ENCODE measurements around the gene CABLES2. TPM values are rescaled to one million over a fixed set of nuclear protein-coding genes. Genes with fewer than 3 reads are reported as not detected.

CABLES2 gene
- total RNA-seq, 3 donors from 2014 or later = 6.1 to 7.9 (median 6.9) TPM

GRCh38 chr20:62406635-62407176 is 379 bp downstream of the CABLES2 start:
- DNase-seq (no peak), ATAC-seq (peak; percentile 3)
- Mint-ChIP-seq H3K4me3 (peak overlapping the region; percentile 80), H3K4me1 (ENCODE audit: low read depth) (peaks cover 27% of the 10 kb centered on the region), H3K36me3 (ENCODE audit: insufficient read depth) (peaks cover 2% of the 10 kb centered on the region), H3K27me3 (ENCODE audit: low read depth) (no peaks in the 10 kb centered on the region), H3K9me3 (no peaks in the 10 kb centered on the region)

DNA sequence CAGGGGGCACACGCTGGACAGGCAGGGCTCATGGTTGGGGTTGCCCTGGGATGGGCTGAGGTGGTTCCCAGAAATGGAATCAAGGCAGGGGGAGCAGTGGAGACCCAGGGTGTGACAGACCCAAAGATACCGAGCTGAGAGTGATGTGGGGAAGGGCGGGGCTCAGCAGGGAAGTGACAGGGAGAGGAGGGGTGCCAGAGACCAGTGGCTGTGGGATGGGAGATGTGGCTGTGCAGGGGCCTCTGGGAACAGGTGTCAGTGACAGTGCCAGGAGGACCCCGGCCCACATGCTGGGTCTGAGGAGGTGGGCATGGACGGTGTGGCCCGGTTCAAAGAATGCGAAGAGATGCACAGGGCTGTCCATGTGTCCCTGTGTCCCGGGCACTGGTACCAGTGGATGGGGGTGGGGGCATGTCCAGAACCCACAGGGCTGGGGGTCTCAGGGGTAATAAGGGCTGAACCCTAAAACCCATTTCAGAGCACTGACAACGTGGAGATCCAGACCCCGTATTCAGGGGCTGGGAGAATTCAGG is 1.0 kb downstream of the CABLES2 start:
- H3K27me3 Mint-ChIP-seq (ENCODE audit: low read depth) = no peaks in the 10 kb centered on the region
- H3K4me1 Mint-ChIP-seq (ENCODE audit: low read depth) = peaks cover 27% of the 10 kb centered on the region
- ATAC-seq = no peak
- H3K9me3 Mint-ChIP-seq = no peaks in the 10 kb centered on the region
- peaks cover 2% of the 10 kb centered on the region for H3K36me3 Mint-ChIP-seq (ENCODE audit: insufficient read depth)
- no peak for DNase-seq
- peak overlapping the region; percentile 80 for H3K4me3 Mint-ChIP-seq

DNA sequence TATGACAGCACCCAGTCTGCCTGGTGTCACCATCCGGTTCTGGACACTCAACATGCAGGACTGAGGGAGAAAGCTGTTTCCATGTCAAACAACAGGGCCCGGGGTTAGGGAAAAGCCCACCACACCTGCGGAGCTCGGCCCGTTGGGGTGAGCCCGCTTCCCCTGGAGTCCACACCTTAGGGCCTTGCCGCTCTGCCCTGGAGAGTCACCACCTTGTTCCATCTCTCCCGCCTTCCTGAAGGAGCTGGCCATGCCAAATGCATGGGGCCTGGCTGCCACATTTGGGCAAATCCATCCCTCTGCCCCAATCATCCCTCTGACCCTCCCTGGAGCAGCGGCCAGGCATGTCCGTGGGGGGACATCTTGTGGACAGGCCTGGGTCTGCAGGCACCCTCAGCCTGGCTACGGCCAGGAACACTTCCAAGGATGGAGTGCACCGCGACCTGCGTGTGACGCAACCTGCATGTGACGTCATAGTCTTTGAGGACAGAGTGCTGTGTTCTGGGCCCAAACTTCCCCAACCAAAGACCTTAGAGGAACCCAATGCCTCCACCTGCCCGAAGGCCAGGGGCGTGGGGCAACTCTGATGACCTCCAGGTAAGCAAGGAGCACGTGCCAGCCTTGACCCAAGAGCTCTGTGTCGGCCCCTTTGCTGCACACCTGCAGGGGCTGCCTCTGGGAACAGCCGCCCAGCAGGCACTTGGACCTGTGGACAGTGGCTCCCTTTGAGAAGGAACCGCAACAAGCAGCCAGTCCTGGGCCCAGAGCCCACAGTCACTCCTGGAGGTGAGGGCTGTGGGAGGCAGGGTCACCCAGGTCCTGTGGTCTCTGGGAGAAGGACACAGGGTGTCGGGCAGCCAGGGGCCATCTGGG is 1.7 kb downstream of the CABLES2 start:
- Mint-ChIP-seq H3K4me1 (ENCODE audit: low read depth) (peaks cover 26% of the 10 kb centered on the region), H3K36me3 (ENCODE audit: insufficient read depth) (peaks cover 2% of the 10 kb centered on the region), H3K4me3 (peak overlapping the region; percentile 80), H3K27me3 (ENCODE audit: low read depth) (no peaks in the 10 kb centered on the region), H3K9me3 (no peaks in the 10 kb centered on the region)
- no peak for DNase-seq
- ATAC-seq = no peak

DNA sequence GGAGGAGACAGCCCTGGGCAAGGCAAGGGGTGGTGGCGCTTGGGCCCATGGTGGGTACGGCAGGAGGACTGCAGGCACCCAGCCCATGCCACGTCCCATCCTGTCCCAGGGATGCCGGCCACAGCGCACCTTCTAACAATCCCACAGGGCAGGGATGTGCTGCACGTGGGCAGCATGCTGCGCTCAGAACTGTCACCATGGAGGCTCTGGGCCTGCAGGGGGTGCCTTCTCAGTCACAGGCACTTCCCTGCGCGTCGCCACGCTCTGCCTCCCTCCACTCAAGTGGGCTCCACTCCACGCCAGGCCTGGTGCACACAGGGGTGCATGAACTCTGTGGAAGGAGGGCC is 2.4 kb downstream of the CABLES2 start:
- Mint-ChIP-seq H3K27me3 (ENCODE audit: low read depth) (no peaks in the 10 kb centered on the region), H3K4me3 (no peak overlapping the region), H3K4me1 (ENCODE audit: low read depth) (peaks cover 22% of the 10 kb centered on the region), H3K36me3 (ENCODE audit: insufficient read depth) (peaks cover 2% of the 10 kb centered on the region), H3K9me3 (no peaks in the 10 kb centered on the region)
- DNase-seq = no peak
- ATAC-seq = no peak

DNA sequence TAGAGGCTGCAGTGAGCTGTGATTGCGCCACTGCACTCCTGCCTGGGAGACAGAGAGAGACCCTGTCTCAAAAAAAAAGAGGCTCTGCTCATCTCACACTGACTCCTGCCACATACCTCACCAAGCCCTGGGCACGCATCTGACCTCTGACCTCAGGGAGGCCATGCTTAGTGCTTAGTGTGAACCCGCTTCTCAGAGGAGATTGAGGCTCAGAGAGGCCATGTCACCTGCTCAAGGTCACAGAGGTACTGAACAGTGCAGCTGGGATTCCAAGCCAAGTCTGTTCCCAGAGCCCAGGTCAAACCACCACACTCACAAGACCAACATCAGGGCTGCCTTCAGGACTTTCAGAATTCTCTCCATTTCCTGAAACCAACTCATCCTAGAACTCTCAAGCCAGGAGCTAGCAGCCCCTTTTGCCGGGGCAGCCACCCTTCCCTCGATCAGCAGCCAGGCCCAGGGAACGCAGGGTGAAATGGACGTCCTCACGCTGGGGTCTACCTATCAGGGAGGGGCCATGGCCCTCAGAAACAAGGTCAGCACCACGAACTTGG is 2.9 kb downstream of the CABLES2 start:
- H3K27me3 Mint-ChIP-seq (ENCODE audit: low read depth) = no peaks in the 10 kb centered on the region
- no peak for ATAC-seq
- no peaks in the 10 kb centered on the region for H3K9me3 Mint-ChIP-seq
- H3K36me3 Mint-ChIP-seq (ENCODE audit: insufficient read depth) = peaks cover 2% of the 10 kb centered on the region
- peak overlapping the region; percentile 16 for H3K4me3 Mint-ChIP-seq
- H3K4me1 Mint-ChIP-seq (ENCODE audit: low read depth) = peaks cover 18% of the 10 kb centered on the region
- no peak for DNase-seq

DNA sequence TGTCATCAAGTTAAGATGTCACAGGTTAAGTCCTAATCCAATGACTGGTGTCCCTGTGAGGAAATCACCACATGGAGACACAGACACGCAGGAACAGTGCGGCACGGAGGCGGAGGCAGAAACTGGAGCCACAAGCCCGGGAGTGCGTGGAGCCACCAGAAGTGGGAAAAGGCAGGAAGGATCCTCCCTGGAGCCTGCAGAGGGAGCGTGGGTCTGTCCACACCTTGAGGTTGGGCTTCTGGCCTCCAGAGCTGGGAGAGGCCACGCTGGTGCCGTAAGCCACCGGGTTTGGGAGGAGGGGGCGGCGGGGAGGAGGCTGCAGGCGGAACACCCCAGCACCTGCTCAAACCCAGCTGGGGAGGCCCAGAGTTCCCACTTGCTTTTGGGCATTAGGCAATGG is 3.8 kb downstream of the CABLES2 start:
- ATAC-seq (no peak), DNase-seq (no peak)
- H3K9me3 Mint-ChIP-seq = no peaks in the 10 kb centered on the region
- peaks cover 2% of the 10 kb centered on the region for H3K36me3 Mint-ChIP-seq (ENCODE audit: insufficient read depth)
- H3K4me1 Mint-ChIP-seq (ENCODE audit: low read depth) = peaks cover 18% of the 10 kb centered on the region
- no peaks in the 10 kb centered on the region for H3K27me3 Mint-ChIP-seq (ENCODE audit: low read depth)
- no peak overlapping the region for H3K4me3 Mint-ChIP-seq

- H3K36me3 Mint-ChIP-seq (ENCODE audit: insufficient read depth) = peaks cover 3% of the 10 kb centered on the region
- ATAC-seq = no peak
- no peak overlapping the region for H3K4me3 Mint-ChIP-seq
- peaks cover 18% of the 10 kb centered on the region for H3K4me1 Mint-ChIP-seq (ENCODE audit: low read depth)
- no peak for DNase-seq
- H3K9me3 Mint-ChIP-seq = no peaks in the 10 kb centered on the region
- H3K27me3 Mint-ChIP-seq (ENCODE audit: low read depth) = no peaks in the 10 kb centered on the region
Measured at GRCh38 chr20:62402456-62403150, 4.5 kb downstream of the CABLES2 start.

- ATAC-seq = no peak
- Mint-ChIP-seq H3K27me3 (ENCODE audit: low read depth) (no peaks in the 10 kb centered on the region), H3K4me3 (no peak overlapping the region)
Measured at GRCh38 chr20:62401331-62401779, 5.7 kb downstream of the CABLES2 start.

DNA sequence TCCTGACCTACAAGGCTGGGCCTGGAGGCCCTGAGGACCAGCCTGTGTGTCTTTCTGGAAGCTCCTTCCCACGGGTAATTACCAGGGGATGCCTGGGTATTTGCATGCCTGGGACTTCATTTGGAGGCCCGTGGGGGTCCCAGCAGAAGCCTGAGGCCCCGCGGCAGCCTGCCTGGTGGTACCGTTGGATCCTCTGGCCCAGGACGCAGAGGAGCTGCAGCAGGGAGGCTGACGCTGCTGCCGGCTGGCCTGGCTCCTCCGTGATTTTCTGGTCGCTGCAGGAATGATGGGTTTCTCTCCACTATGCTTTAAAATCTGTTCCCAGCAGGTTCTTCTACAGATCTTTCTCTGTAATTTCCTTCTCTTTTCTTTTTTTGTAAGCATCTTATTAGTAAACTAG is 6.5 kb downstream of the CABLES2 start:
- Mint-ChIP-seq H3K4me3 (no peak overlapping the region), H3K27me3 (ENCODE audit: low read depth) (no peaks in the 10 kb centered on the region), H3K4me1 (ENCODE audit: low read depth) (peaks cover 12% of the 10 kb centered on the region), H3K9me3 (no peaks in the 10 kb centered on the region), H3K36me3 (ENCODE audit: insufficient read depth) (peaks cover 6% of the 10 kb centered on the region)
- no peak for DNase-seq
- no peak for ATAC-seq

More at GRCh38 chr20:62401331-62401779, 5.7 kb downstream of the CABLES2 start:
- Mint-ChIP-seq H3K4me1 (ENCODE audit: low read depth) (peaks cover 18% of the 10 kb centered on the region), H3K9me3 (no peaks in the 10 kb centered on the region), H3K36me3 (ENCODE audit: insufficient read depth) (peaks cover 6% of the 10 kb centered on the region)
- no peak for DNase-seq

- Mint-ChIP-seq H3K4me3 (no peak overlapping the region), H3K27me3 (ENCODE audit: low read depth) (no peaks in the 10 kb centered on the region), H3K9me3 (no peaks in the 10 kb centered on the region), H3K36me3 (ENCODE audit: insufficient read depth) (peaks cover 6% of the 10 kb centered on the region), H3K4me1 (ENCODE audit: low read depth) (peaks cover 7% of the 10 kb centered on the region)
- ATAC-seq (no peak), DNase-seq (no peak)
Measured at GRCh38 chr20:62400021-62400420, 7.1 kb downstream of the CABLES2 start.

DNA sequence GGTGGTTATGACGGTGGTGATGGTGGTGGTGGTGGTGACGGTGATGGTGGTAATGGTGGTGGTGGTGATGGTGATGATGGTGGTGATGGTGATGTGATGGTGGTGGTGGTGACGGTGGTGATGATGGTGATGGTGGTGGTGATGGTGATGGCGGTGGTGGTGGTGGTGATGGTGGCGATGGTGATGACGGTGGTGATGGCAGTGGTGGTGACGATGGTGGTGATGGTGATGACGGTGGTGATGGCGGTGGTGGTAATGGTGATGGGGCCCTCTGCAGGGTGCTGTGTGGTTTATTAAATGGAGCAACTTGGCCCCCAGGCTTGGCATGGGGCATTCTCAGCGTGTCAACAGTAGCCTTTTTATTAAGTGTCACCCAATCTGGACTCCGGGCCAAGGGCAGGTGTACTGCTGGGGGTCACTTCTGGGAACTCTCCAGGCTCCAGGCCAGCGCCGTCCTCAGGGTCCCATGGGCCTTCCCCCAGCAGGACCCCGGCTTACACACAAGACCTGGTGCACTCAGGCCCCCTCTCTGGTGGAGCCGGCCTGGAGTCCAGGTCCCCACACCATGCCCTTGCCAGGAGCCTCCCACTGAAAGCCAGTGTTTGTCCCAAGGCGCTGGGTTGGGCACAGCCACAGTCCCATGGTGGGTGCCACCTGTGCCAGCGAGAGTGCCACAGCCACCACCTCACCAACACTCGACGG is 8.8 kb downstream of the CABLES2 start:
- ATAC-seq (no peak), DNase-seq (no peak)
- peaks cover 6% of the 10 kb centered on the region for H3K36me3 Mint-ChIP-seq (ENCODE audit: insufficient read depth)
- H3K27me3 Mint-ChIP-seq (ENCODE audit: low read depth) = no peaks in the 10 kb centered on the region
- no peaks in the 10 kb centered on the region for H3K9me3 Mint-ChIP-seq
- H3K4me3 Mint-ChIP-seq = no peak overlapping the region
- no peaks in the 10 kb centered on the region for H3K4me1 Mint-ChIP-seq (ENCODE audit: low read depth)

GRCh38 chr20:62396367-62397239 is 10.5 kb downstream of the CABLES2 start:
- H3K4me3 Mint-ChIP-seq = no peak overlapping the region
- no peaks in the 10 kb centered on the region for H3K4me1 Mint-ChIP-seq (ENCODE audit: low read depth)
- DNase-seq (no peak), ATAC-seq (no peak)
- H3K36me3 Mint-ChIP-seq (ENCODE audit: insufficient read depth) = peaks cover 4% of the 10 kb centered on the region
- no peaks in the 10 kb centered on the region for H3K9me3 Mint-ChIP-seq
- no peaks in the 10 kb centered on the region for H3K27me3 Mint-ChIP-seq (ENCODE audit: low read depth)
